HG03378 (cell line): ENCODE measurements around the gene GOLGA8J.
"Not testable (repeated sequence)": the region's sequence is repeated elsewhere in the genome, so short reads cannot be mapped to it uniquely, and the experiment has no call there.

Experiments
- ATAC-seq: cut with Tn5 transposase; IDR thresholded peaks from one replicate; pipeline ENCODE4 v1.9.1; 2021; ENCODE audit warnings: mild to moderate bottlenecking, moderate library complexity; ENCODE audit not compliant: unreplicated experiment

Gene GOLGA8J

DNA sequence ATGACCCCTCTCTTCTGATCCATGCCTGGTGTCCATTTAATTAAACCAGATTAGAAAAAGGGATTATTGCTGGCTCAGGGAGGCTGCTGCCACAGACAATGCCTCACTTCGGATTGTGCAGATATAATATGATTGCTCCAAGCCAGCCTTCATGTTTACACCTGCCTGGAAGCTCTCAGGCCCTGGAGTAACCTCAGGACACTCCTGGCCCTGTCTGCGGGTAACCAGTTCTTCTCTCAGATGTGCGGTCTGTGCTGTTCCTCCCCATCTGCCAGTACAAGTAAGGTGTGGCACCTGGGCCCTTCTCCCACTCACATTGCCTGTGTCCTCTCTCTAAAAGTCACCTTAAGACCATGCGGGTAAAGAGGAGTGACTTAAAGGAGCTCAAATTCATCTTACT lies 8.8 kb upstream of the GOLGA8J start:
- no peak for ATAC-seq

DNA sequence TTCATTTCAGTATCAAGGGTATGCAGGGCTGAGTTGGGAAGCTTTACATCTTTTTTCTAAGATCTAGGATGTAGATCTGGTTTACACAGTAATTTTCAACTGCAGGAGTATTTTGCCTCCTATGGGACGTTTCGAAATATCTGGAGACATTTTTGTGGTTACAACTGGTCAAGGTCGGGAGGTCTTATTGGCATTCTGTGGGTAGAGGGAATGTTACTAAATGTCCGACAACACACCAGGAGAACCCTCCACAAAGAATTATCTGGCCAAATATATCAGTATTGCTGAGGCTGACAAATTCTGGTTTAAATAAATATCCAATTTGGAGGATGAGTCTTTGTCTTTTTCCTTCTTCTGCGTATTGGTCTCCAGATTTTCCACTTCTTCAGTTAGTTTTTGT lies 1.9 kb upstream of the GOLGA8J start:
- ATAC-seq, result not testable (repeated sequence)

GRCh38 chr15:30097827-30098226 lies 15.1 kb downstream of the GOLGA8J start:
- not testable (repeated sequence) for ATAC-seq

DNA sequence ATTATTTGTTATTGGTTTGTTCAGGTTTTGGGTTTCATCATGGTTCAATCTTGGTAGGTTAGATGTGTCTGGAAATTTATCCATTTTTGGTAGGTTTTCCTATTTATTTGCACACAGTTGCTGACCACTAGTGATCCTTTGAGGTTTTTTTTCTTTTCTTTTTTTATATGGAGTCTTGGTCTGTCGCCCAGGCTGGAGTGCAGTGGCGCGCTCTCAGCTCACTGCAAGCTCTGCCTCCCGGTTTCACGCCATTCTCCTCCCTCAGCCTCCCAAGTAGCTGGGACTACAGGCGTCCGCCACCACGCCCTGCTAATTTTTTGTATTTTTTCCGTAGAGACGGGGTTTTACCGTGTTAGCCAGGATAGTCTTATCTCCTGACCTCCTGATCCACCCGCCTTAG lies 20.1 kb downstream of the GOLGA8J start:
- not testable (repeated sequence) for ATAC-seq

DNA sequence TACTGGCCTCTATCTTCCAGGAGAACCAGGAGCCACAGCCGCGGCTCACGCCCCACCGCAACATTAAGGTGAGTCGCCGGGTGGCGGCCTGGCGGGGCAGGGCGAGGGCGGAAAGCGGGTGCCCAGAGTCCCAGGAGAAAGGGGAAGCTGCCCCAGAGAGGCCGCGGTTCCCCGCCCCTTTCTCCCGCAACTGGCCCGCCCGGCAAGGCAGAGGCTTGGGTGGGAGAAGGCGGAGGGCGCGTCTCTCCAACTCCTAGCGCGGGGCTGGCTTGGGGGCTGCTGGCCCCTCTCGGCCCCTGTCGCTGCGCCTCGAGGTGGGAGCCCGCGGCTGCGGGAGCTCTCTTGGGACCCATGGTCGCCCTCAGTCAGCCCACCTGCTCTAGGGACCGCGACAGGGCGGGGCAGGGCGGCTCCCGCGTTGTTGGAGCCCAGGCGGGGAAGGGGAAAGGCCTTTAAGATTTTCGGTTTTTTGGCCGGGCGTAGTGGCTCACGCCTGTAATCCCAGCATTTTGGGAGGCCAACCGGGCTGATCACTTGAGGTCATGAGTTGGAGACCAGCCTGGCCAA lies 21.3 kb downstream of the GOLGA8J start:
- not testable (repeated sequence) for ATAC-seq

GRCh38 chr15:30110591-30110990 lies 27.8 kb downstream of the GOLGA8J start:
- ATAC-seq, result not testable (repeated sequence)

DNA sequence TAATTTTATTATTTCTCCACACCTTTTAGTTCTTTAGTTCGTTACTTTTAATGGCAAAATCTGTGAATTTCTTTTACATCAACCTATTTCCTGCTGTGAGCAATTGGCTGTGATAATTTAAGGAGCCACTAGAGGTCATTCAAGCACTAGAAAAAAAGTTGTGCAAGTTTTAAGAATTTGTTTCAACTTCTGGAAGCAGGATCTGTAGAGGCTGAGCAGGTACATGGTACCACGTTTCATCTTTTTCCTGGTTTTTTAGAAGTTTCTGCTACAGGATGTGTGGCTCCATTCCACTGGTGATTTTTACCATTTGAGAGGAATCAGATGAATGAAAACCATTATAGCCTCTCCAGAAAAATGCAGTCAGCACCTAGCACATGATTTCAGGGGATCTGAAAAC lies 47.3 kb downstream of the GOLGA8J start:
- not testable (repeated sequence) for ATAC-seq

- ATAC-seq, result not testable (repeated sequence)
Measured at GRCh38 chr15:30134751-30135150, 52.0 kb downstream of the GOLGA8J start, which contains the start of gene GOLGA8T. GOLGA8T (plus strand) TSS chr15:30135051; CDS start chr15:30135149, 98 bp downstream.
